Progenitor cell of endocrine pancreas (in vitro differentiated cells): ENCODE results near the gene DENND6A. TPM values are rescaled to one million over a fixed set of nuclear protein-coding genes. Genes with fewer than 3 reads are reported as not detected.
"Not testable (repeated sequence)": the region's sequence is repeated elsewhere in the genome, so short reads cannot be mapped to it uniquely, and the experiment has no call there.

Source experiments
- DNase-seq: peaks from one replicate; pipeline ENCODE4 v3.0.0; 2021; ENCODE audit warnings: low spot score; ENCODE audit not compliant: unreplicated experiment
- H3K27ac Mint-ChIP-seq: 2 replicates; pipeline ENCODE4 v1.8.0; 2021; ENCODE audit warnings: mild to moderate bottlenecking, moderate library complexity, mixed read lengths
- H3K27me3 Mint-ChIP-seq: 2 replicates; pipeline ENCODE4 v1.8.0; 2021; ENCODE audit warnings: mixed read lengths
- H3K36me3 Mint-ChIP-seq: 2 replicates; pipeline ENCODE4 v1.8.0; 2022; ENCODE audit warnings: mixed read lengths; ENCODE audit not compliant: insufficient read depth
- H3K4me1 Mint-ChIP-seq: 2 replicates; pipeline ENCODE4 v1.8.0; 2021; ENCODE audit warnings: low read depth, mixed read lengths
- H3K4me3 Mint-ChIP-seq: 2 replicates; pipeline ENCODE4 v1.8.0; 2021; ENCODE audit warnings: low read depth, mild to moderate bottlenecking, moderate library complexity, mixed read lengths
- H3K9me3 Mint-ChIP-seq: 2 replicates; pipeline ENCODE4 v1.8.0; 2021; ENCODE audit warnings: low read depth, mixed read lengths
- total RNA-seq: library from RNA; stranded (reverse); gene quantifications from 2 replicates; pipeline ENCODE4 v1.2.1, GENCODE V29; 2021
- TF ChIP-seq, protein P1 (sequence below): fragments of 200-600 bp; sonication (generic); IDR thresholded peaks from one replicate; pipeline ENCODE4 v1.5.0; 2021; ENCODE audit warnings: antibody characterized with exemption, mild to moderate bottlenecking; ENCODE audit not compliant: unreplicated experiment

DENND6A gene
- total RNA-seq, 1 donor from 2014 or later = 29.1 TPM

GRCh38 chr3:57624801-57625200 lies 68.1 kb downstream of the DENND6A start:
- no peak overlapping the region for H3K4me3 Mint-ChIP-seq
- H3K27ac Mint-ChIP-seq = no peak overlapping the region
- H3K36me3 Mint-ChIP-seq = peaks cover 26% of the 10 kb centered on the region
- DNase-seq = no peak
- H3K4me1 Mint-ChIP-seq = no peaks in the 10 kb centered on the region
- H3K9me3 Mint-ChIP-seq = no peaks in the 10 kb centered on the region
- TF ChIP-seq, protein P1, sequence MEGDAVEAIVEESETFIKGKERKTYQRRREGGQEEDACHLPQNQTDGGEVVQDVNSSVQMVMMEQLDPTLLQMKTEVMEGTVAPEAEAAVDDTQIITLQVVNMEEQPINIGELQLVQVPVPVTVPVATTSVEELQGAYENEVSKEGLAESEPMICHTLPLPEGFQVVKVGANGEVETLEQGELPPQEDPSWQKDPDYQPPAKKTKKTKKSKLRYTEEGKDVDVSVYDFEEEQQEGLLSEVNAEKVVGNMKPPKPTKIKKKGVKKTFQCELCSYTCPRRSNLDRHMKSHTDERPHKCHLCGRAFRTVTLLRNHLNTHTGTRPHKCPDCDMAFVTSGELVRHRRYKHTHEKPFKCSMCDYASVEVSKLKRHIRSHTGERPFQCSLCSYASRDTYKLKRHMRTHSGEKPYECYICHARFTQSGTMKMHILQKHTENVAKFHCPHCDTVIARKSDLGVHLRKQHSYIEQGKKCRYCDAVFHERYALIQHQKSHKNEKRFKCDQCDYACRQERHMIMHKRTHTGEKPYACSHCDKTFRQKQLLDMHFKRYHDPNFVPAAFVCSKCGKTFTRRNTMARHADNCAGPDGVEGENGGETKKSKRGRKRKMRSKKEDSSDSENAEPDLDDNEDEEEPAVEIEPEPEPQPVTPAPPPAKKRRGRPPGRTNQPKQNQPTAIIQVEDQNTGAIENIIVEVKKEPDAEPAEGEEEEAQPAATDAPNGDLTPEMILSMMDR = no peak
- H3K27me3 Mint-ChIP-seq = no peaks in the 10 kb centered on the region

GRCh38 chr3:57622362-57622761 lies 70.5 kb downstream of the DENND6A start:
- Mint-ChIP-seq H3K4me1 (no peaks in the 10 kb centered on the region), H3K36me3 (peaks cover 19% of the 10 kb centered on the region), H3K27ac (no peak overlapping the region), H3K4me3 (no peak overlapping the region), H3K9me3 (no peaks in the 10 kb centered on the region), H3K27me3 (no peaks in the 10 kb centered on the region)
- no peak for DNase-seq
- TF ChIP-seq, protein P1 = no peak

DNA sequence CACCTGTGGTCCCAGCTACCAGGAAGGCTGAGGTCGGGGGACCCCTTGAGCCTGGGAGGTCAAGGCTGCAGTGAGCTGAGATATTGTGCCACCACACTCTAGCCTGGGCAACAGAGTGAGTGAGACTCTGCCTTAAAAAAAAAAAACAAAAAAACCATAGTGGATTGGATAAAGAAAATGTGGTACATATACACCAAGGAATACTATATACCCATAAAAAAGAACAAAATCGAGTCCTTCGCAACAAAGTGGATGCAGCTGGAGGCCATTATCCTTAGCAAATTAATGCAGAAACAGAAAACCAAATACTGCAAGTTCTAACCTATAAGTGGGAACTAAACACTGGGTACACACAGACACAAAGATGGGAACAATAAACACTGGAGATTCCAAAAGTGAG lies 75.1 kb downstream of the DENND6A start:
- Mint-ChIP-seq H3K27ac (peak overlapping the region; percentile 52), H3K36me3 (peaks cover 12% of the 10 kb centered on the region), H3K4me1 (no peaks in the 10 kb centered on the region), H3K4me3 (no peak overlapping the region), H3K9me3 (no peaks in the 10 kb centered on the region), H3K27me3 (no peaks in the 10 kb centered on the region)
- DNase-seq = no peak
- TF ChIP-seq, protein P1 = no peak

DNA sequence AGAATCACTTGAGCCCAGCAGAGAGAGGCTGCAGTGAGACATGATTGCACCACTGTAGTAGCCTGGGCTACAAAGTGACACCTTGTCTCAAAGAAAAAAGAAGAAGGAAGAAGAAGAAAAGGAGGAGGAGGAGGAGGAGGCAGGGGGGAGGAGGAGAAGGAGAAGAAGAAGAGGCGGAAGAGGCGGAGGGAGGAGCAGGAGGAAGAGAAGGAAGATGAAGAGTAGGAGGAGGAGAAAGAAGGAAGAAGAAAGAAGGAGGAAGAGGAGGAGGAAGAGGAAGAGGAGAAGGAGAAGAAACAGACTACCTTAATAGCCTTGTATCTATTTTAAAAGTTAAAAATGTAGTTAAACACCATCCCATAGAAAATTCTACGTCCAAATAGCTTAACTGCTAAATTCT lies 76.6 kb downstream of the DENND6A start:
- Mint-ChIP-seq H3K27ac (no peak overlapping the region), H3K9me3 (no peaks in the 10 kb centered on the region), H3K4me3 (no peak overlapping the region), H3K36me3 (peaks cover 15% of the 10 kb centered on the region), H3K27me3 (no peaks in the 10 kb centered on the region), H3K4me1 (no peaks in the 10 kb centered on the region)
- TF ChIP-seq, protein P1 = no peak
- no peak for DNase-seq

DNA sequence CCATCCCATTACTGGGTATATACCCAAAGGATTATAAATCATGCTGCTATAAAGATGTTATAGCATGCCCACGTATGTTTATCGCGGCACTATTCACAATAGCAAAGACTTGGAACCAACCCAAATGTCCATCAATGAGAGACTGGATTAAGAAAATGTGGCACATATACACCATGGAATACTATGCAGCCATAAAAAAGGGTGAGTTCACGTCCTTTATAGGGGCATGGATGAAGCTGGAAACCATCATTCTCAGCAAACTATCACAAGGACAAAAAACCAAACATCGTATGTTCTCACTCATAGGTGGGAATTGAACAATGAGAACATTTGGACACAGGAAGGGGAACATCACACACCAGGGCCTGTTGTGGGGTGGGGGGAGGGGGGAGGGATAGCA lies 81.0 kb downstream of the DENND6A start:
- H3K27ac Mint-ChIP-seq, H3K4me1 Mint-ChIP-seq, DNase-seq, H3K4me3 Mint-ChIP-seq, H3K27me3 Mint-ChIP-seq: not testable (repeated sequence)
- Mint-ChIP-seq H3K9me3 (peaks cover 12% of the 10 kb centered on the region), H3K36me3 (peaks cover 27% of the 10 kb centered on the region)

DNA sequence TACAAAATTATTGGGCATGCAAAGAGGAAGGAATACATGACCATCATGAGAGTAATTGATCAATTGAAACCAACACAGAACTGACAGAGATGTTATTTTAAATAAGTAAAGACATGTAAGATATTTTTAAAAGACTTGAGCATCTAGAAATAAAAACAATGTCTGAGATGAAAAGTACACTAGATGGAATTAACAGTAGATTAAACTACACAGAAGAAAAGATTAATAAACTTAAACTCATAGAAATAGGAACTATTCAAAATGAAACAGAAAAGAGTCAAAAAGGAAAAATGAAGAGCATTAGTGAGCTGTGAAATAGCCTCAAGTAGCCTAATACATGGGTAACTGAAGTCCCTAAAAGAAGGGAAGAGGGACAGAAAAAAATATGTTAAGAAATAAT lies 87.2 kb downstream of the DENND6A start:
- H3K27ac Mint-ChIP-seq = no peak overlapping the region
- TF ChIP-seq, protein P1 = no peak
- no peaks in the 10 kb centered on the region for H3K4me1 Mint-ChIP-seq
- peaks cover 19% of the 10 kb centered on the region for H3K36me3 Mint-ChIP-seq
- no peak overlapping the region for H3K4me3 Mint-ChIP-seq
- H3K27me3 Mint-ChIP-seq = no peaks in the 10 kb centered on the region
- H3K9me3 Mint-ChIP-seq = peaks cover 21% of the 10 kb centered on the region
- no peak for DNase-seq
